ENCODE measurements around the gene TAAR6. TPM values are rescaled to one million over a fixed set of nuclear protein-coding genes. Genes with fewer than 3 reads are reported as not detected.

Gene TAAR6
- total and polyA plus RNA-seq, 10 donors: not detected

DNA sequence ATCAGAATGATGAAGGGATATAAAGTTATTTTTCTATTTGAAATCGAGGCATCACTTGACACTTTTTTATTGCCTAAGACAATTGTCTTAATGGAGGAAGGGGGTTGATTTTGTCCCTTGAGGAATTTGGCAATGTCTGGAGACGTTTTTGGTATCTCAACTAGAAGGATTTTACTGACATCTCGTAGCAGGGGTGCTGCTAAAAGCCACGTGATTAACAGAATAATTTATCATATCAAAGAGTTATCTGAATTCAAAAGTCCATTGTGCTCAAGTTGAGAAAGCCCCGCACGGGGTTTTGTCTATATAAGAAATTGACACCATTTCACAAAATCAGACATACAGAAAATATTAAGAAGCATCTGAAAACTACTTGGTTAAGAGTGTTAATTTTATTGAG lies 1.5 kb upstream of the TAAR6 start:
- Histone ChIP-seq H3K36me3 (no peaks in the 10 kb centered on the region), H3K4me1 (no peaks in the 10 kb centered on the region), H3K9me3 (no peaks in the 10 kb centered on the region), H3K4me3 (no peak overlapping the region), H3K27me3 (replicated peaks in 1 of 7) (no peaks in the 10 kb centered on the region), H3K27ac (no peak overlapping the region)
- intact Hi-C loops (cut with DNase I; ENCODE audit: low total_unique reads): no loop called here
- no peak for TF ChIP-seq POLR2A (IDR thresholded peaks at IDR 0.05)
- TF ChIP-seq POLR2AphosphoS5 (IDR thresholded peaks at IDR 0.05): no peak
- TF ChIP-seq, protein P1, sequence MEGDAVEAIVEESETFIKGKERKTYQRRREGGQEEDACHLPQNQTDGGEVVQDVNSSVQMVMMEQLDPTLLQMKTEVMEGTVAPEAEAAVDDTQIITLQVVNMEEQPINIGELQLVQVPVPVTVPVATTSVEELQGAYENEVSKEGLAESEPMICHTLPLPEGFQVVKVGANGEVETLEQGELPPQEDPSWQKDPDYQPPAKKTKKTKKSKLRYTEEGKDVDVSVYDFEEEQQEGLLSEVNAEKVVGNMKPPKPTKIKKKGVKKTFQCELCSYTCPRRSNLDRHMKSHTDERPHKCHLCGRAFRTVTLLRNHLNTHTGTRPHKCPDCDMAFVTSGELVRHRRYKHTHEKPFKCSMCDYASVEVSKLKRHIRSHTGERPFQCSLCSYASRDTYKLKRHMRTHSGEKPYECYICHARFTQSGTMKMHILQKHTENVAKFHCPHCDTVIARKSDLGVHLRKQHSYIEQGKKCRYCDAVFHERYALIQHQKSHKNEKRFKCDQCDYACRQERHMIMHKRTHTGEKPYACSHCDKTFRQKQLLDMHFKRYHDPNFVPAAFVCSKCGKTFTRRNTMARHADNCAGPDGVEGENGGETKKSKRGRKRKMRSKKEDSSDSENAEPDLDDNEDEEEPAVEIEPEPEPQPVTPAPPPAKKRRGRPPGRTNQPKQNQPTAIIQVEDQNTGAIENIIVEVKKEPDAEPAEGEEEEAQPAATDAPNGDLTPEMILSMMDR (IDR thresholded peaks at IDR 0.05 in 8 of 11, conservative IDR thresholded peaks at IDR 0.05 in 3 of 11): no peak
- WGBS, 5 donors: 54 to 68% (median 66%) methylated on average over 6 of the region's 6 CpGs
- no peak for DNase-seq

DNA sequence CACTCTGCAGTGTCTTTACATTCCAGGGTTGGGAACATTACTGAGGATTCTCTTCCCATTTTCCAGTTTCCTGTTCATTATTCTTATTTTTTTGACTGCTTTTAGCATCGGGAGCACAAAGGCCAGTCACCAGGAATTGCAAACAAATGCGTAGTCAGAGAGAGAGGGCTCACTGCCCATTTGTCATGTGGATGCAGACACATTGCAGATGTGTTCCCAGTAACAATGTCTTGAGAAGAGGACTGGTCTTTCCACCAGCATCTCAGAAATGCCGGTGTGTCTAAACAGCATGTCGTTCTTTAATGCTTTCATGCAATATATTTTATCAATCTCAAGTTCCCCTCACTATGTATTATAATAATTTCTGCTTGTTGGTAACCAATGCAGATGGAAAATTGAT lies 952 bp upstream of the TAAR6 start:
- Histone ChIP-seq H3K9me3 (no peaks in the 10 kb centered on the region), H3K4me1 (no peaks in the 10 kb centered on the region), H3K4me3 (no peak overlapping the region), H3K27ac (no peak overlapping the region), H3K36me3 (no peaks in the 10 kb centered on the region), H3K27me3 (replicated peaks in 1 of 7) (no peaks in the 10 kb centered on the region)
- WGBS, 5 donors: 55 to 83% (median 68%) methylated on average over 4 of the region's 4 CpGs
- intact Hi-C loops (cut with DNase I; ENCODE audit: low total_unique reads): no loop called here
- TF ChIP-seq POLR2A (IDR thresholded peaks at IDR 0.05) (no peak), POLR2AphosphoS5 (IDR thresholded peaks at IDR 0.05) (no peak)
- TF ChIP-seq, protein P1 (IDR thresholded peaks at IDR 0.05 in 8 of 11, conservative IDR thresholded peaks at IDR 0.05 in 3 of 11): no peak
- no peak for DNase-seq

DNA sequence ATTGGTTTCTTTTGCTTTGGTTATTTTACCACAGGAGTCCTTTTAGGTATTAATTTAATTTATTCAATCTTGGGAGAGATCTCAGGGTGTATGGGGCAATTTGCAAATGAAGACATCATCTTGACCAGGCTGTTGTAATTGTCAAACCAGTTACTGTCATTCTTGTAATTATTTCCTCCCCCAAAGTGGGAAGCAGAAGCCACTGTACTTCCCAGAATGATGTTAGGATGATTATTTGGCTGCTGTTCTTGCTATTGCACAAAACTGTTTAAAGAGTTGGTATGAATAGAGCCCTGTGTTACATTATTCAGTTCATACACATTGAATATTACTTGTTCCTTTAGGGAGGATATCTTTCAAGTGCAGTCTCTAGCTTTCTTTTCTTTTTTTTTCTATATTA lies 1.7 kb downstream of the TAAR6 start:
- H3K4me3 ChIP-seq: no peak overlapping the region
- H3K9me3 ChIP-seq: no peaks in the 10 kb centered on the region
- no peaks in the 10 kb centered on the region for H3K4me1 ChIP-seq
- H3K27ac ChIP-seq: peak overlapping the region in 4 of 8 donors; percentile 22 to 77 (median 66)
- no peak for DNase-seq
- intact Hi-C loops (cut with DNase I; ENCODE audit: low total_unique reads): no loop called here
- H3K36me3 ChIP-seq: no peaks in the 10 kb centered on the region
- TF ChIP-seq POLR2A (IDR thresholded peaks at IDR 0.05): no peak
- H3K27me3 ChIP-seq (replicated peaks in 1 of 7): no peaks in the 10 kb centered on the region

DNA sequence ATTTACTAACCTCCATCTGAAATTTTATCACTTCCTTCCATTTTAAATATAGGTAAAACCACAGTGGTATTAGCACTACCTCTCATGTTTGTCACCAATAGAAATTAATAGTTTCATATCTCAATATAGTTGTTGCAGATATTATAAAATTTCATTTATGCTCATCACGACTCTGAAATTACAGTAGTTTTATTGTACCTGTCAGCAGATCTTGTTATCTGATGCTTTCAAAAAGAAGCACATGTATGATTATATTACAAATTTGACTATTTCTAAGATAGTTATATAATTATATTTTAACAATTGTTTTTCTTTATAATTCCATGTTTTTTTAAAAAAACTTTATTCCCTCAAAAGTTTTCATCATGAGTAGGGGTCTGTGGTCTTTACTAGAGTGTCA lies 14.6 kb downstream of the TAAR6 start:
- 74 to 92% (median 84%) methylated on average over 1 of the region's 1 CpG for WGBS, 5 donors
- H3K4me1 ChIP-seq: peaks cover 0 to 3% (median 0%) of the 10 kb centered on the region in 6 donors
- H3K36me3 ChIP-seq: no peaks in the 10 kb centered on the region
- TF ChIP-seq POLR2A (IDR thresholded peaks at IDR 0.05): no peak
- TF ChIP-seq, protein P1 (IDR thresholded peaks at IDR 0.05 in 8 of 11, conservative IDR thresholded peaks at IDR 0.05 in 3 of 11): no peak
- no peak for TF ChIP-seq POLR2AphosphoS5 (IDR thresholded peaks at IDR 0.05)
- DNase-seq: no peak
- no peak overlapping the region for H3K4me3 ChIP-seq
- H3K9me3 ChIP-seq: peaks cover 0 to 9% (median 0%) of the 10 kb centered on the region in 8 donors
- intact Hi-C loops (cut with DNase I; ENCODE audit: low total_unique reads): no loop called here
- no peaks in the 10 kb centered on the region for H3K27me3 ChIP-seq (replicated peaks in 1 of 7)
- H3K27ac ChIP-seq: no peak overlapping the region

DNA sequence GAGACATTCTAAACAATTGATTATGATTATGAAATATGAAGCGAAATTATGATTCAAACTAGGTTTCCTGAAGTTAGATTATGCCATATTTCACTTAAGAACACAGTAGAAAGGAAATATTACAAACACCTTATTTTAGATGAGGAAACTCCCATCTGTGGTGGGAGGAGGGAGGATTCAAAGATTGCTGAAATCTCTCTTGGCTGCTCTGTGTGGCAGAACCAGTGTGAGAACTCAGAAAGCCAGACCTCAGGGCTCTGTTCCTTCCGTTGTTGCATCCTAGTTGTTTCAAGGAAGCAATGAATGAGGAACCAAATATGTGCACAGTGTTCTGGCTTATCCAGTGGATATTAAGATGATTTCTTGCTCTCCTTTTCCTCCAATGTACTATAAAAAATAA lies 17.3 kb downstream of the TAAR6 start:
- Histone ChIP-seq H3K36me3 (no peaks in the 10 kb centered on the region), H3K9me3 (no peaks in the 10 kb centered on the region), H3K27me3 (replicated peaks in 1 of 7) (no peaks in the 10 kb centered on the region), H3K27ac (peak overlapping the region in 4 of 8 donors; percentile 38 to 68 (median 52)), H3K4me3 (no peak overlapping the region), H3K4me1 (peaks cover 0 to 5% (median 0%) of the 10 kb centered on the region in 6 donors)
- intact Hi-C loops (cut with DNase I; ENCODE audit: low total_unique reads): no loop called here
- DNase-seq: no peak
- WGBS, 5 donors: 28 to 52% (median 31%) methylated on average over 2 of the region's 2 CpGs
- TF ChIP-seq, protein P1 (IDR thresholded peaks at IDR 0.05 in 8 of 11, conservative IDR thresholded peaks at IDR 0.05 in 3 of 11): no peak
- no peak for TF ChIP-seq POLR2A (IDR thresholded peaks at IDR 0.05)
